ENCODE results near the gene CWH43. TPM values are rescaled to one million over a fixed set of nuclear protein-coding genes. Genes with fewer than 3 reads are reported as not detected.
"Not testable (repeated sequence)": the region's sequence is repeated elsewhere in the genome, so short reads cannot be mapped to it uniquely, and the experiment has no call there.

CWH43 gene
- polyA plus RNA-seq, 1 donor from 2014 or later: not detected

- H3F3A ChIP-seq (ENCODE audit: insufficient read depth, low read length, poor library complexity, severe bottlenecking); H3K4me2 ChIP-seq (ENCODE audit: low read length); H3K4me3 ChIP-seq (ENCODE audit: low read length); H3K9ac ChIP-seq (ENCODE audit: low read length); H4K20me1 ChIP-seq (ENCODE audit: insufficient read depth); H3K36me3 ChIP-seq (ENCODE audit: insufficient read depth, low read length); H2AFZ ChIP-seq (ENCODE audit: low read depth, low read length); H3K27ac ChIP-seq (ENCODE audit: low read length); H3K9me2 ChIP-seq (ENCODE audit: insufficient read depth, low read length); H3K27me3 ChIP-seq (ENCODE audit: insufficient read depth, low read depth, low read length); H3K9me3 ChIP-seq (ENCODE audit: low read length); H3K79me2 ChIP-seq (replicated peaks; ENCODE audit: insufficient read depth, low read length): not testable (repeated sequence)
These were observed 86.1 kb downstream of the CWH43 start for GRCh38 chr4:49072196-49072595.

GRCh38 chr4:49091883-49092282 lies 105.8 kb downstream of the CWH43 start:
- H3K9ac ChIP-seq (ENCODE audit: low read length); H3K36me3 ChIP-seq (ENCODE audit: insufficient read depth, low read length); H3K4me2 ChIP-seq (ENCODE audit: low read length); H4K20me1 ChIP-seq (ENCODE audit: insufficient read depth); H2AFZ ChIP-seq (ENCODE audit: low read depth, low read length); H3K9me2 ChIP-seq (ENCODE audit: insufficient read depth, low read length); H3K79me2 ChIP-seq (replicated peaks; ENCODE audit: insufficient read depth, low read length); H3K4me3 ChIP-seq (ENCODE audit: low read length); H3F3A ChIP-seq (ENCODE audit: insufficient read depth, low read length, poor library complexity, severe bottlenecking); H3K27me3 ChIP-seq (ENCODE audit: insufficient read depth, low read depth, low read length); H3K27ac ChIP-seq (ENCODE audit: low read length): not testable (repeated sequence)
- H3K9me3 ChIP-seq (ENCODE audit: low read length): peaks cover 30% of the 10 kb centered on the region

GRCh38 chr4:49092608-49093135 lies 106.6 kb downstream of the CWH43 start:
- not testable (repeated sequence) for H3K4me3 ChIP-seq (ENCODE audit: low read length); H3K27me3 ChIP-seq (ENCODE audit: insufficient read depth, low read depth, low read length); H3K27ac ChIP-seq (ENCODE audit: low read length); H3F3A ChIP-seq (ENCODE audit: insufficient read depth, low read length, poor library complexity, severe bottlenecking); H2AFZ ChIP-seq (ENCODE audit: low read depth, low read length); H3K36me3 ChIP-seq (ENCODE audit: insufficient read depth, low read length); H3K9ac ChIP-seq (ENCODE audit: low read length); H3K9me2 ChIP-seq (ENCODE audit: insufficient read depth, low read length); H3K79me2 ChIP-seq (replicated peaks; ENCODE audit: insufficient read depth, low read length); H4K20me1 ChIP-seq (ENCODE audit: insufficient read depth); H3K4me2 ChIP-seq (ENCODE audit: low read length)
- peaks cover 35% of the 10 kb centered on the region for H3K9me3 ChIP-seq (ENCODE audit: low read length)

- H3K9me3 ChIP-seq (ENCODE audit: low read length): peaks cover 42% of the 10 kb centered on the region
- H3K27me3 ChIP-seq (ENCODE audit: insufficient read depth, low read depth, low read length); H3K4me3 ChIP-seq (ENCODE audit: low read length); H2AFZ ChIP-seq (ENCODE audit: low read depth, low read length); H3F3A ChIP-seq (ENCODE audit: insufficient read depth, low read length, poor library complexity, severe bottlenecking); H3K9ac ChIP-seq (ENCODE audit: low read length); H3K36me3 ChIP-seq (ENCODE audit: insufficient read depth, low read length); H3K27ac ChIP-seq (ENCODE audit: low read length); H3K4me2 ChIP-seq (ENCODE audit: low read length); H3K79me2 ChIP-seq (replicated peaks; ENCODE audit: insufficient read depth, low read length); H3K9me2 ChIP-seq (ENCODE audit: insufficient read depth, low read length); H4K20me1 ChIP-seq (ENCODE audit: insufficient read depth): not testable (repeated sequence)
These were observed 110.1 kb downstream of the CWH43 start for GRCh38 chr4:49096215-49096614.

GRCh38 chr4:49096627-49097026 lies 110.6 kb downstream of the CWH43 start:
- H3K36me3 ChIP-seq (ENCODE audit: insufficient read depth, low read length); H3K79me2 ChIP-seq (replicated peaks; ENCODE audit: insufficient read depth, low read length); H3K9me2 ChIP-seq (ENCODE audit: insufficient read depth, low read length); H3K4me3 ChIP-seq (ENCODE audit: low read length); H3K4me2 ChIP-seq (ENCODE audit: low read length); H3K27me3 ChIP-seq (ENCODE audit: insufficient read depth, low read depth, low read length); H3F3A ChIP-seq (ENCODE audit: insufficient read depth, low read length, poor library complexity, severe bottlenecking); H3K27ac ChIP-seq (ENCODE audit: low read length); H2AFZ ChIP-seq (ENCODE audit: low read depth, low read length); H3K9ac ChIP-seq (ENCODE audit: low read length); H4K20me1 ChIP-seq (ENCODE audit: insufficient read depth): not testable (repeated sequence)
- peaks cover 38% of the 10 kb centered on the region for H3K9me3 ChIP-seq (ENCODE audit: low read length)

GRCh38 chr4:49097071-49097470 lies 111.0 kb downstream of the CWH43 start:
- not testable (repeated sequence) for H4K20me1 ChIP-seq (ENCODE audit: insufficient read depth); H2AFZ ChIP-seq (ENCODE audit: low read depth, low read length); H3K4me2 ChIP-seq (ENCODE audit: low read length); H3F3A ChIP-seq (ENCODE audit: insufficient read depth, low read length, poor library complexity, severe bottlenecking); H3K27ac ChIP-seq (ENCODE audit: low read length); H3K4me3 ChIP-seq (ENCODE audit: low read length); H3K36me3 ChIP-seq (ENCODE audit: insufficient read depth, low read length); H3K9me2 ChIP-seq (ENCODE audit: insufficient read depth, low read length); H3K27me3 ChIP-seq (ENCODE audit: insufficient read depth, low read depth, low read length); H3K79me2 ChIP-seq (replicated peaks; ENCODE audit: insufficient read depth, low read length); H3K9ac ChIP-seq (ENCODE audit: low read length)
- peaks cover 35% of the 10 kb centered on the region for H3K9me3 ChIP-seq (ENCODE audit: low read length)

- not testable (repeated sequence) for H3K9ac ChIP-seq (ENCODE audit: low read length); H3K4me2 ChIP-seq (ENCODE audit: low read length); H3K4me3 ChIP-seq (ENCODE audit: low read length); H3K9me2 ChIP-seq (ENCODE audit: insufficient read depth, low read length); H3K27ac ChIP-seq (ENCODE audit: low read length); H3F3A ChIP-seq (ENCODE audit: insufficient read depth, low read length, poor library complexity, severe bottlenecking); H4K20me1 ChIP-seq (ENCODE audit: insufficient read depth); H2AFZ ChIP-seq (ENCODE audit: low read depth, low read length); H3K36me3 ChIP-seq (ENCODE audit: insufficient read depth, low read length); H3K27me3 ChIP-seq (ENCODE audit: insufficient read depth, low read depth, low read length); H3K79me2 ChIP-seq (replicated peaks; ENCODE audit: insufficient read depth, low read length)
- H3K9me3 ChIP-seq (ENCODE audit: low read length): peaks cover 31% of the 10 kb centered on the region
These were observed 111.4 kb downstream of the CWH43 start for GRCh38 chr4:49097505-49097904.

- H3K79me2 ChIP-seq (replicated peaks; ENCODE audit: insufficient read depth, low read length); H4K20me1 ChIP-seq (ENCODE audit: insufficient read depth); H3K27ac ChIP-seq (ENCODE audit: low read length); H2AFZ ChIP-seq (ENCODE audit: low read depth, low read length); H3K9me2 ChIP-seq (ENCODE audit: insufficient read depth, low read length); H3K9ac ChIP-seq (ENCODE audit: low read length); H3K4me3 ChIP-seq (ENCODE audit: low read length); H3K4me2 ChIP-seq (ENCODE audit: low read length); H3F3A ChIP-seq (ENCODE audit: insufficient read depth, low read length, poor library complexity, severe bottlenecking); H3K36me3 ChIP-seq (ENCODE audit: insufficient read depth, low read length); H3K27me3 ChIP-seq (ENCODE audit: insufficient read depth, low read depth, low read length): not testable (repeated sequence)
- H3K9me3 ChIP-seq (ENCODE audit: low read length): peaks cover 33% of the 10 kb centered on the region
These were observed 112.1 kb downstream of the CWH43 start for GRCh38 chr4:49098034-49098759.

All from neural cell (in vitro differentiated cells).